ENCODE measurements around the gene EPN1. TPM values are rescaled to one million over a fixed set of nuclear protein-coding genes. Genes with fewer than 3 reads are reported as not detected.

The EPN1 gene
- total RNA-seq, 2 donors from 2014 or later: 33.8 to 40.5 TPM

DNA sequence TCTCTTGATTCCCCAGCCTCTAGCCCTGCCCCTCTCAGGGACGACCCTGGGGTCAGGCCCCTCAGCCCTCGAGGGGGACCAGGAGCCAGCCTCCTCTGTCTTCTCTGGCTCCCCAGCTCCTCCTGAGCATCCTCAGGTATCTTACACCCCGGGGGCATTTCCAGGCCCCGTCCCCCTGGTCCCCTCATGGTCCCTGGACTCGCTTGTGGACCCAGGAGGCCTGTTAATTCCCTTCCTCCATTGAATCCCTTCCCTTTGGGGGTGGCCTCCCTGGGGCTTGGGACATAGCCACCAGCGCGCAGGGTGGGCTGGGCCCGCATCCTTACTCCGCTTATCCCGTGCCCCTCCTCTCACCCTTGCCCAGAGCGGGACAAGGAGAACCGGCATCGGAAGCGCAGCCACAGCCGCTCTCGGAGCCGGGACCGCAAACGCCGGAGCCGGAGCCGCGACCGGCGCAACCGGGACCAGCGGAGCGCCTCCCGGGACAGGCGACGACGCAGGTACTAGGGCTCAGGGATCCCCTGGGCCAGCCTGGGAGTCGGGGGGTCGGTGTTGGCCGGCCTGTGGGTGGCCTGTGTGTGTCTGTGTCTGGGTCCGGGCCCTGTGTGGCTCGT is 16.1 kb upstream of the EPN1 start:
- Mint-ChIP-seq H3K9me3 (no peaks in the 10 kb centered on the region), H3K27me3 (ENCODE audit: low read depth) (no peaks in the 10 kb centered on the region), H3K27ac (no peak overlapping the region), H3K4me3 (peak overlapping the region; percentile 62 to 68), H3K36me3 (ENCODE audit: insufficient read depth in 2 of 2) (peaks cover 20 to 29% of the 10 kb centered on the region in 2 donors), H3K4me1 (ENCODE audit: low read depth) (peaks cover 55% of the 10 kb centered on the region)
- ATAC-seq (replicated peaks in 1 of 2) (no peak), DNase-seq (no peak)

DNA sequence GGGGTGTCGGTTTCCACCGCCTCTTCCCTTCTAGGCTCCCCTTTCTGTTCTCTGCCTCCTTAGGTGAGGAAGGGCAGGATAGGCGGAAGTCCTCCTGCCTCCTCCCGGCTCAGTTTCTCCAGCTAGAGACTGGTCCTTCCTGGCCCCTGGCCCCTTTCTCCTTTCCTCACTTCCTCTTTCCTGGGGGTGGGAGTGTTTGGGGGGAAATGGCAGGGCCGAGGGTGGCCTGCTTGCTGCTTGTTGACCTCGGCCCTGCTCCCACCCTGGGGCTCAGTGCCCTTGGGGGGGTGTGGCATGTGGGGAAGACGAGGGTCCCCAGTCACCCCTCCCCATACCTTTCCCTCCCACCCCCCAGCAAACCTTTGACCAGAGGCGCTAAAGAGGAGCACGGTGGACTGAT is 15.2 kb upstream of the EPN1 start:
- no peaks in the 10 kb centered on the region for H3K9me3 Mint-ChIP-seq
- no peaks in the 10 kb centered on the region for H3K27me3 Mint-ChIP-seq (ENCODE audit: low read depth)
- peak overlapping the region; percentile 85 for H3K27ac Mint-ChIP-seq
- DNase-seq (no peak), ATAC-seq (replicated peaks in 1 of 2) (no peak)
- H3K4me3 Mint-ChIP-seq: peak overlapping the region; percentile 62 to 68
- peaks cover 20 to 29% of the 10 kb centered on the region in 2 donors for H3K36me3 Mint-ChIP-seq (ENCODE audit: insufficient read depth in 2 of 2)
- peaks cover 59% of the 10 kb centered on the region for H3K4me1 Mint-ChIP-seq (ENCODE audit: low read depth)

- DNase-seq (no peak), ATAC-seq (replicated peaks in 1 of 2) (no peak)
- Mint-ChIP-seq H3K36me3 (ENCODE audit: insufficient read depth in 2 of 2) (peaks cover 22 to 31% of the 10 kb centered on the region in 2 donors), H3K9me3 (no peaks in the 10 kb centered on the region), H3K27me3 (ENCODE audit: low read depth) (no peaks in the 10 kb centered on the region), H3K4me3 (no peak overlapping the region), H3K27ac (peak overlapping the region; percentile 39), H3K4me1 (ENCODE audit: low read depth) (peaks cover 59% of the 10 kb centered on the region)
Measured at GRCh38 chr19:55660404-55660803, 14.6 kb upstream of the EPN1 start.

DNA sequence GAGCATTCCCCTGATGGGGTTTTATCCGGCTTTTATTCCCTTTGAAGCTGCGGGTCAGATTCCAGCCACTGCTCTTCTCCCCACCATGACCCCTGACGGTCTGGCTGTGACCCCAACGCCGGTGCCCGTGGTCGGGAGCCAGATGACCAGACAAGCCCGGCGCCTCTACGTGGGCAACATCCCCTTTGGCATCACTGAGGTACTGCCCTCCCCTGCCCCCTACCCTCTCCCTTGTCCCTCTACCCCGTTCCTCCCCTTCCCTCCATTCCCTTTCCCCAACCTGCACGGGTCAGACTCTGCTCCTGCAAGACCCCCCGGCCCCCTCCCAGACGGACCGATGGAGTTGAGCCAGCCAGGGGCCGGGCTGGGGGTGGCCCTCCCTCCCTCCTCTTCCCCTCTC is 14.0 kb upstream of the EPN1 start:
- Mint-ChIP-seq H3K9me3 (no peaks in the 10 kb centered on the region), H3K27ac (no peak overlapping the region), H3K4me1 (ENCODE audit: low read depth) (peaks cover 54% of the 10 kb centered on the region), H3K4me3 (no peak overlapping the region), H3K27me3 (ENCODE audit: low read depth) (no peaks in the 10 kb centered on the region), H3K36me3 (ENCODE audit: insufficient read depth in 2 of 2) (peaks cover 18 to 29% of the 10 kb centered on the region in 2 donors)
- DNase-seq (no peak), ATAC-seq (replicated peaks in 1 of 2) (no peak)

- peak overlapping the region; percentile 31 for H3K27ac Mint-ChIP-seq
- H3K9me3 Mint-ChIP-seq: no peaks in the 10 kb centered on the region
- H3K4me1 Mint-ChIP-seq (ENCODE audit: low read depth): peaks cover 47% of the 10 kb centered on the region
- H3K36me3 Mint-ChIP-seq (ENCODE audit: insufficient read depth in 2 of 2): peaks cover 18 to 28% of the 10 kb centered on the region in 2 donors
- DNase-seq (no peak), ATAC-seq (replicated peaks in 1 of 2) (no peak)
- H3K4me3 Mint-ChIP-seq: no peak overlapping the region
- no peaks in the 10 kb centered on the region for H3K27me3 Mint-ChIP-seq (ENCODE audit: low read depth)
Measured at GRCh38 chr19:55661826-55662225, 13.2 kb upstream of the EPN1 start.

DNA sequence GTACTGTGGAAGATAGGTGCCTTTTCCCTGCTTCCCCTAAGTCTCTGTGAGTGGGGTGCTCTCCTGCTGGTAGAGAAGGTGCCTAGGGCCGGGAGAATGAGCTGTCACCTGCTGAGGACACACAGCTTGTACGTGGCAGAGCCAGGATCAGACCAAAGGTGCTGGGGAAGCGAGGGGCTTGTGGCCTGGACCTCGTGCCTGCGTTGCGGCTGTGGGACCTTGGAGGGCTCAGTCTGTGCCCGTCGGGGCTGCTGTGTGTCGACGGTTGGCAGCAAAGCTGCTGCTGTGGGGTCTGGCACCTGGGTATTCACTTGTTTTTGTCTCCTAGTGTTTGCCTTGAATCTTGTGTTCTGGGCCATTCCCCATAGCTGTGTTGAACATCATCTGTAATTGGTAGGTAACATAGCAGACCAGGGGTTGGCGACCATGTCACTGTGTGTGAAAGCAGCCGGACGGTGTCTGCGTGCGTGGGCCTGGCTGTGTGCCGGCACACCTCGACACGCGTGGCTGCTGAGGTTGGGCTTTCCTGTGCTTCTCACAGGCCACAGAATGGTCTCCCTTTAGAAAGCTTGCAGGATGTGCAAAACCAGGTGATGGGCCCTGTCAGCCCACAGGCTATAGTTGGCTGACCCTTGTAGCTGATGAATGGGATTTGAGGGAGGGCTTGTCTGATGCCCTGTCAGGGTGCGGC is 11.0 kb upstream of the EPN1 start:
- Mint-ChIP-seq H3K36me3 (ENCODE audit: insufficient read depth in 2 of 2) (peaks cover 18 to 34% of the 10 kb centered on the region in 2 donors), H3K4me3 (no peak overlapping the region), H3K27ac (no peak overlapping the region), H3K9me3 (no peaks in the 10 kb centered on the region), H3K27me3 (ENCODE audit: low read depth) (no peaks in the 10 kb centered on the region), H3K4me1 (ENCODE audit: low read depth) (peaks cover 27% of the 10 kb centered on the region)
- DNase-seq (no peak), ATAC-seq (replicated peaks in 1 of 2) (no peak)

- ATAC-seq (replicated peaks in 1 of 2) (no peak), DNase-seq (no peak)
- H3K36me3 Mint-ChIP-seq (ENCODE audit: insufficient read depth in 2 of 2): peaks cover 15 to 31% of the 10 kb centered on the region in 2 donors
- H3K4me3 Mint-ChIP-seq: no peak overlapping the region
- no peaks in the 10 kb centered on the region for H3K9me3 Mint-ChIP-seq
- no peak overlapping the region for H3K27ac Mint-ChIP-seq
- H3K4me1 Mint-ChIP-seq (ENCODE audit: low read depth): peaks cover 25% of the 10 kb centered on the region
- H3K27me3 Mint-ChIP-seq (ENCODE audit: low read depth): no peaks in the 10 kb centered on the region
Measured at GRCh38 chr19:55666343-55667005, 8.6 kb upstream of the EPN1 start.

DNA sequence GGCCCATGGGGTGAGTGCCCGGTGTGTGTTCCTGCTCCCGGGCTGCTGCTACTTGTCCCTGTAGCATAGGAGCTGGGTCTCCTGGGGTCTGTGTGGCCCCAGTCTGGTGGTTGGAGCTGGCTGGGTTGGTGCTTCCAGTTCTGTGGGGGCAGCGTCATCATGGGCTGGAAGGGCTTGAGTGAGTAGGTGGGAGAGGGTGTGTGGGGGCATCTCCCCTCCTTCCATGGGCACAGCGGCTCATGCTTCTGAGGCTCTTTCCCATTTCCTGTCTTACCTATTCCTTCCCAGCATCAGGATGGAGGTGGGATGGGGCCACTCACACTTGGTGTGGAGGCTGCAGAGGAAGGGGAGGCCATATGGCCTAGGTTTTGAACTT is 8.0 kb upstream of the EPN1 start:
- Mint-ChIP-seq H3K27ac (no peak overlapping the region), H3K36me3 (ENCODE audit: insufficient read depth in 2 of 2) (peaks cover 13 to 27% of the 10 kb centered on the region in 2 donors), H3K9me3 (no peaks in the 10 kb centered on the region), H3K27me3 (ENCODE audit: low read depth) (no peaks in the 10 kb centered on the region), H3K4me3 (no peak overlapping the region), H3K4me1 (ENCODE audit: low read depth) (peaks cover 20% of the 10 kb centered on the region)
- ATAC-seq (replicated peaks in 1 of 2) (no peak), DNase-seq (no peak)

DNA sequence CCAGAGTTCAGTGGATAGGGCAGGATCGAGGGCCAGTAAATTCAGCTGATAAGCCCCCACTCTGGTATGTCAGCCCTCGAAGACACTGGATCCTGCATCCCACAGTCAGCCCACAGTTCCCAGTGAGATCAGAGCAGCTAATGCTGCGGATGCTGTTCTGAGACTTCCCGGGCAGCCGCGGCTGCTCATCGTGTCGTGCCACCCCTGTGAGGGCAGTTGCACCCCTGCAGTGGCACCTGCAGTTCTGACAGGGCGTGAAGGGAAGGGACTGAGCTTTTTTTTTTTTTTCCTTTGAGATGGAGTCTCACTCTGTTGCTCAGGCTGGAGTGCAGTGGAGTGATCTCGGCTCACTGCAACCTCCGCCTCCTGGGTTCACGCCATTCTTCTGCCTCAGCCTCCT is 7.5 kb upstream of the EPN1 start:
- Mint-ChIP-seq H3K4me3 (no peak overlapping the region), H3K4me1 (ENCODE audit: low read depth) (peaks cover 19% of the 10 kb centered on the region), H3K27me3 (ENCODE audit: low read depth) (no peaks in the 10 kb centered on the region), H3K27ac (no peak overlapping the region), H3K36me3 (ENCODE audit: insufficient read depth in 2 of 2) (peaks cover 11 to 28% of the 10 kb centered on the region in 2 donors), H3K9me3 (no peaks in the 10 kb centered on the region)
- DNase-seq (no peak), ATAC-seq (replicated peaks in 1 of 2) (no peak)

DNA sequence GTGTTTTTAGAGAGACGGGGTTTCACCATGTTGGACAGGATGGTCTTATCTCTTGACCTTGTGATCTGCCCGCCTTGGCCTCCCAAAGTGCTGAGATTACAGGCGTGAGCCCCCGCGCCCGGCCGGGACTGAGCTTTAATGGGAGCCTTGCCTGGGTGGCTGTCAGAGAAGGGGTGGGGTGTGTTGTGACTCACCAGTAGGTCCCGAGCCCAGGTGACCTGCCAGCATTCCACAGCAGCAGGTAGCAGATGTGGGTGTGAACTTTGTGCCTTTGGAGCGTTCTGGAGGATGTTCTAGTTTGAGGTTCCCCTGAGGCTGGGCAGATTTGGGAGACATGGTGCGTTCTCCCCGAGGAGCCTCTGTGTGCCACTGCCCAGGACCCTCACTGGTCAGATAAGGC is 7.1 kb upstream of the EPN1 start:
- Mint-ChIP-seq H3K4me1 (ENCODE audit: low read depth) (peaks cover 15% of the 10 kb centered on the region), H3K27ac (no peak overlapping the region), H3K27me3 (ENCODE audit: low read depth) (no peaks in the 10 kb centered on the region), H3K36me3 (ENCODE audit: insufficient read depth in 2 of 2) (peaks cover 7 to 25% of the 10 kb centered on the region in 2 donors), H3K9me3 (no peaks in the 10 kb centered on the region), H3K4me3 (no peak overlapping the region)
- ATAC-seq (replicated peaks in 1 of 2) (no peak), DNase-seq (no peak)

DNA sequence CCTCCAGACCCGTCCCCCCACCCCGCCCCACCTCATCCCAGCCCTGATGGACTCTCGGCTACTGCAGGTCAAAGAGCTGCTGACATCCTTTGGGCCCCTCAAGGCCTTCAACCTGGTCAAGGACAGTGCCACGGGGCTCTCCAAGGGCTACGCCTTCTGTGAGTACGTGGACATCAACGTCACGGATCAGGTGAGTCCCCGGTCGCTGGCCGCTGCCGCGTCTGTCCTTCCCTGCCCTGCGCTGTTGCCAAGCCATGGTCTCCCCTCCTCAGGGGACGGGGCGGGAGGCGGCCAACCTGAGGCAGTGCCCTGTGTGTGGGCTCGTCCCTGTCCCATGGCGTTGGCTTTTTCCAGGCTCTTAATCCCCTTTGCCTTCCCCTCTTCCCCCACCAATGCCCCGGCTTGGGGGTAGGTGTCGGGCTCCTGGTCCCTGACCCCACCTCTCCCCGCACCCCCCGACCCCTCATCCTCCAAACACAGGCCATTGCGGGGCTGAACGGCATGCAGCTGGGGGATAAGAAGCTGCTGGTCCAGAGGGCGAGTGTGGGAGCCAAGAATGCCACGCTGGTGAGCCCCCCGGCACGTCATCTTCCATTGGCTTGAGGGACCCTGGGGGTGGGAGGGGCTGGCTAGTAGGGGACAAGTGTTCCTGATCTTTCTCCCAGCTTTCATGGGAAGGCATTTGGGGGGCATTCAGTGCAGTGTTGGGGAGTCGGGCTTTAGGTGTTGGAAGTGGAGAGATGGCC is 6.2 kb upstream of the EPN1 start:
- DNase-seq (no peak), ATAC-seq (replicated peaks in 1 of 2) (no peak)
- Mint-ChIP-seq H3K36me3 (ENCODE audit: insufficient read depth in 2 of 2) (peaks cover 4 to 17% of the 10 kb centered on the region in 2 donors), H3K9me3 (no peaks in the 10 kb centered on the region), H3K27me3 (ENCODE audit: low read depth) (no peaks in the 10 kb centered on the region), H3K4me1 (ENCODE audit: low read depth) (peaks cover 17% of the 10 kb centered on the region), H3K27ac (no peak overlapping the region), H3K4me3 (no peak overlapping the region)

DNA sequence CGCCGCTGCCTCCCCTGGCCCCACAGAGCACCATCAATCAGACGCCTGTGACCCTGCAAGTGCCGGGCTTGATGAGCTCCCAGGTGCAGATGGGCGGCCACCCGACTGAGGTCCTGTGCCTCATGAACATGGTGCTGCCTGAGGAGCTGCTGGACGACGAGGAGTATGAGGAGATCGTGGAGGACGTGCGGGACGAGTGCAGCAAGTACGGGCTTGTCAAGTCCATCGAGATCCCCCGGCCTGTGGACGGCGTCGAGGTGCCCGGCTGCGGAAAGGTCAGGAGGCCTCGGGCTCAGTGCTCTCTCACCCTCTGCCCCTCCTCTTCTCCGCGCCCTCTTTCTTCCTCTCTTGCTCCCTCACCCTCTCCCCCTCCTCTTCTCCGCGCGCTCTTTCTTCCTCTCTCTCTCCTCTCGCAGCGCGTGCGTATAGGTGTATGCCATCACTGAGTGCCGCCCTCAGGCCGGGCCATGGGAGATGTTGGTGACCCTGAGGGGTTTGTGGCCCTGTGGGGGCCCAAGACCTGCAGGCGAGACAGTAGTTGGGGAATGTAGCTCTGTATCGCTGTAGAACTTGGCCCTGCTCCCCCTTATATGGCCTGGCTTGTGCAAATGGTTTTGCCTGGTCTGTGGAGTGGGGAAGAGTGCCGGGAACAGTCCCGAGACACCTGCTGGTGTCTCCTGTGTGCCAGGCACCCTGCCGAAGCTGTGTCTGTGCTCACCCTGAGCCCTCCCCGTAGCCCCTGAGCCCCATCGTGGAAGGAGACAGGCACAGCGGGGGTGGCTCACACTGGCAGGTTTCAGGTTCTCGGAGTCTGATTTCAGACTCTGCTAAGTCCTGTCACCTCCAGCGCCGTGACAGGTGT is 5.4 kb upstream of the EPN1 start:
- peaks cover 18% of the 10 kb centered on the region for H3K4me1 Mint-ChIP-seq (ENCODE audit: low read depth)

More for the DNA sequence above, 5.4 kb upstream of the EPN1 start:
- H3K36me3 Mint-ChIP-seq (ENCODE audit: insufficient read depth in 2 of 2): peaks cover 4 to 18% of the 10 kb centered on the region in 2 donors
- no peak overlapping the region for H3K4me3 Mint-ChIP-seq
- ATAC-seq (replicated peaks in 1 of 2) (peak in 1 of 2 donors; percentile 10), DNase-seq (no peak)
- H3K9me3 Mint-ChIP-seq: no peaks in the 10 kb centered on the region
- no peaks in the 10 kb centered on the region for H3K27me3 Mint-ChIP-seq (ENCODE audit: low read depth)
- H3K27ac Mint-ChIP-seq: no peak overlapping the region
